ENCODE measurements around the gene C2CD4D. TPM values are rescaled to one million over a fixed set of nuclear protein-coding genes. Genes with fewer than 3 reads are reported as not detected.

Gene C2CD4D
- total and polyA plus RNA-seq, 8 donors, result 0.26 to 0.92 (median 0.52) TPM

DNA sequence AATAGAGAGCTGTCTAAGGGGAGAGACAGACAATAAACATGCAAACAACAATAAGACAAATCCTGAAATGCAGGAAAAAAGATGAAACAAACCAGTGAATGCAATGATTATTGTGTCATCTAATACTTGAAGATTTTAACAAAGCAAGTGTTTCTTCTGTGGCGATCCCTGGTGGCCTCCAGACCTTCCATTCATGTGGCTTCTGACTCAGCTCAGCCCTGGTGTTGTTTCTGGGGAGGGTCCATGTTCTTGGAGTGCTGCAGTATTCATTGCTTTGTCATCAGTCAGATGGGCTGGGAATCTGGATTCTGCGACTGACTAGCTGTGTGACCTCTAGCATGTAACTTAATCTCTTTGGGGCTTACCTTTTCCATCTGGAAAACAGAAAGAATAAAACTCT, 1.5 kb upstream of the C2CD4D start:
- Histone ChIP-seq H3K27ac (no peak overlapping the region), H3K27me3 (peaks cover 25 to 50% of the 10 kb centered on the region in 2 donors), H3K4me1 (peaks cover 13 to 34% of the 10 kb centered on the region in 2 donors), H3K9me3 (no peaks in the 10 kb centered on the region), H3K4me3 (no peak overlapping the region), H3K36me3 (no peaks in the 10 kb centered on the region)
- intact Hi-C loops (cut with DNase I), result no loop called here
- DNase-seq, result no peak
- ATAC-seq, result no peak
- TF ChIP-seq, protein P1, sequence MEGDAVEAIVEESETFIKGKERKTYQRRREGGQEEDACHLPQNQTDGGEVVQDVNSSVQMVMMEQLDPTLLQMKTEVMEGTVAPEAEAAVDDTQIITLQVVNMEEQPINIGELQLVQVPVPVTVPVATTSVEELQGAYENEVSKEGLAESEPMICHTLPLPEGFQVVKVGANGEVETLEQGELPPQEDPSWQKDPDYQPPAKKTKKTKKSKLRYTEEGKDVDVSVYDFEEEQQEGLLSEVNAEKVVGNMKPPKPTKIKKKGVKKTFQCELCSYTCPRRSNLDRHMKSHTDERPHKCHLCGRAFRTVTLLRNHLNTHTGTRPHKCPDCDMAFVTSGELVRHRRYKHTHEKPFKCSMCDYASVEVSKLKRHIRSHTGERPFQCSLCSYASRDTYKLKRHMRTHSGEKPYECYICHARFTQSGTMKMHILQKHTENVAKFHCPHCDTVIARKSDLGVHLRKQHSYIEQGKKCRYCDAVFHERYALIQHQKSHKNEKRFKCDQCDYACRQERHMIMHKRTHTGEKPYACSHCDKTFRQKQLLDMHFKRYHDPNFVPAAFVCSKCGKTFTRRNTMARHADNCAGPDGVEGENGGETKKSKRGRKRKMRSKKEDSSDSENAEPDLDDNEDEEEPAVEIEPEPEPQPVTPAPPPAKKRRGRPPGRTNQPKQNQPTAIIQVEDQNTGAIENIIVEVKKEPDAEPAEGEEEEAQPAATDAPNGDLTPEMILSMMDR (IDR thresholded peaks at IDR 0.05), result no peak

DNA sequence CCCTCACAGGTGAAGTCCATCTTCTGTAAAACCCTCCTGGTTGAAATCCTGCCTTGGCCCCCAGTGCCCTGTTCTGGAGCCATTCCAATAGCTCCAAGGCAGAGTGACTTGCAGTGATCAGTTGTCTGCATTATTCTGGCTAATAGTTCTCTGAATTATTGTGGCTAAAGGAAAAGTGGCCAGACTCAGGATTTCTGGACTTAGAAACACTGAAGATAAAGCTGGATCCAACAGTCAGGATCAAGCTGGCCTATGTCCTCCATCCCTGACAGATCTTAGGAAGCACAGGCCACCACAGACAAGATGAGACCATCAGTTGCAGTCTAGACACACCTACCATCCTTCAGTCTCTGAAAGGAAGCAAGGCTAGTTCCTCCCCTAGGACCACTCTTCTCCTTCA, 801 bp upstream of the C2CD4D start:
- Histone ChIP-seq H3K4me1 (peaks cover 13 to 34% of the 10 kb centered on the region in 2 donors), H3K27me3 (peaks cover 25 to 50% of the 10 kb centered on the region in 2 donors), H3K9me3 (no peaks in the 10 kb centered on the region), H3K4me3 (peak overlapping the region in 1 of 2 donors; percentile 42), H3K36me3 (no peaks in the 10 kb centered on the region), H3K27ac (peak overlapping the region; percentile 57 to 58)
- intact Hi-C loops (cut with DNase I), result no loop called here
- TF ChIP-seq, protein P1 (IDR thresholded peaks at IDR 0.05), result no peak
- no peak for ATAC-seq
- no peak for DNase-seq

DNA sequence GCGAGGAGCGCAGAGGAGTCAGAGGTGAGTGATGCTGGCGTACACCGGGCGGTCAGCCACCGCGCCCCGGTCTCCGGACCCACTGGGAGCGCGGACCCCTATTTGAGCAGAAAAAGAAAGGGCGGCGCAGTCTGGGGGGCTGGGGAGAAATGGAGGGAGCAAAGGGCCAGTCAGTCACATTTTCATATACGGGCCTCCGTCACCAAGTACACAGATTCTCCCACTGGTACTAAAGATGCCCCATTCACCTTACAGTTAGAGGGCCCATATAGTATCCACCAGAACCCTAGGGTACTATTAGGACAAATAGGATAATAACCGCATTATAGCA, 573 bp downstream of the C2CD4D start:
- intact Hi-C loops (cut with DNase I), result no loop called here
- Histone ChIP-seq H3K36me3 (no peaks in the 10 kb centered on the region), H3K4me1 (peaks cover 13 to 43% of the 10 kb centered on the region in 2 donors), H3K27me3 (peaks cover 25 to 50% of the 10 kb centered on the region in 2 donors), H3K4me3 (peak overlapping the region; percentile 32 to 42), H3K27ac (no peak overlapping the region), H3K9me3 (no peaks in the 10 kb centered on the region)
- DNase-seq, result no peak
- no peak for ATAC-seq
- TF ChIP-seq, protein P1 (IDR thresholded peaks at IDR 0.05), result no peak

DNA sequence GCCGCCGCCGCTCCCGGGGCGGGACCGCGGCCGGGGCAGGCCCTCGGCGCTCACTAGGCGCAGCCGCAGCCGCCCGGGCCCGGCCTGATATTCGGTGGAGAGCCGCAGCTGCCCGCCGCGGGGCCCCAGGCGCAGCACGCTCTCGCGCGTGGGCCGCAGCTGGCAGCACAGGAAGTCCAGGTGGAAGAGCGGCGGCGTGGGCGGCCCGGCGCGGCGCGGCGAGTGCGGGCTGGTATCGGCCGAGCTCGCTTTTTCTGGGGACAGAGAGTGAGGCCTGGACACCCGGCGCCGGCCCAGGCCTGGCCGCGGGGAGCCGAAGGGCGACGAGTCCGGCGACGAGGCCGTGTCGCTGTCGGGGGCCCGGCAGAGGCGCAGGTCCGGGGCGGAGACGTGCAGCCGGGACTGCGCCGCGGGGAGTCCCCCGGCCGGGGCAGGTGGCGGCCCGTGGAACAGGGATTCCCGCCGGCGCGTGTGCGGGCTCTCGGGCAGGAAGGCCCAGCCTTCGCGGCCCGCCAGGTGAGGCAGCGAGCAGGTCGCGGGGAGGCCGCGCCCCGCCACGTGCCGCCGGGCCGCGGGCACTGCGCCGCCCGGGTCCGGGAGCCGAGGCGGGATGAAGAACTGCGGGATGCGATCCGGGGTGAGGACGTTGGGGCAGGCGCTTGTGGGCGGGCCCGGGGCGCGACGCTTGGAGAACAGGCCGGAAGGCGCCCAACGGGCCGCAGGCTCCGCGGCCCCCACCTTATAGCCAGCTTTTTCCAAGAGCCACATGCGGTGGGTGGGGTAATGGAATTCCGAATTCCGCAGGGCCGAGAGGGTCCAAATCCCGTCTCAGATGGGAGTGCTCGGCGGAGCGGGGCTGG, 1.2 kb downstream of the C2CD4D start:
- intact Hi-C loops (cut with DNase I), result no loop called here
- peak; percentile 10 for ATAC-seq
- peak overlapping the region; percentile 32 to 42 for H3K4me3 ChIP-seq

DNA sequence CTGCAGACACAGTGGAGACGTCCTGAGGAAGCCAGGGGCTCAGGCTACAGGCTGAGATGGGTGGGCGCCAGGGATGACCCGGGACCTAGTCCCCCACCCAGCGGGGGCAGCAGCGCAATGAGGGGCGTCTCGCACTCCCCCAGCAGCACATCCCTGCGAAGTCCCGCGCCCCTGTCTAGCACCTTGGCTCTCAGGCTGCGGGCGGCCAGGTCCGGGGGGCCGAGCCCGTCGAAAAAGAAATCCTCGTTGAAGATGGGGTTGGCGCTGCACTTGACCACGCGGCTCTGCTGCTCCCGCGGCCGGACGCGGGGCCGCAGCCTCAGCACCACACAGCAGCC, 1.8 kb downstream of the C2CD4D start:
- peak in 1 of 4 donors; percentile 72 for DNase-seq
- TF ChIP-seq, protein P1 (IDR thresholded peaks at IDR 0.05), result no peak
- Histone ChIP-seq H3K4me1 (peaks cover 13 to 54% of the 10 kb centered on the region in 2 donors), H3K27me3 (peaks cover 25 to 50% of the 10 kb centered on the region in 2 donors), H3K4me3 (peak overlapping the region; percentile 32 to 42), H3K9me3 (no peaks in the 10 kb centered on the region), H3K27ac (peak overlapping the region in 1 of 2 donors; percentile 41), H3K36me3 (no peaks in the 10 kb centered on the region)
- no peak for ATAC-seq
- intact Hi-C loops (cut with DNase I), result no loop called here

More for the DNA sequence above, 1.2 kb downstream of the C2CD4D start:
- DNase-seq, result no peak
- H3K27ac ChIP-seq, result peak overlapping the region in 1 of 2 donors; percentile 41
- TF ChIP-seq, protein P1 (IDR thresholded peaks at IDR 0.05), result no peak
- H3K36me3 ChIP-seq, result no peaks in the 10 kb centered on the region
- peaks cover 13 to 48% of the 10 kb centered on the region in 2 donors for H3K4me1 ChIP-seq
- peaks cover 25 to 50% of the 10 kb centered on the region in 2 donors for H3K27me3 ChIP-seq
- H3K9me3 ChIP-seq, result no peaks in the 10 kb centered on the region

Measured in left lung (tissue), 10 donors.